ENCODE data around the gene CTSH.

DNA sequence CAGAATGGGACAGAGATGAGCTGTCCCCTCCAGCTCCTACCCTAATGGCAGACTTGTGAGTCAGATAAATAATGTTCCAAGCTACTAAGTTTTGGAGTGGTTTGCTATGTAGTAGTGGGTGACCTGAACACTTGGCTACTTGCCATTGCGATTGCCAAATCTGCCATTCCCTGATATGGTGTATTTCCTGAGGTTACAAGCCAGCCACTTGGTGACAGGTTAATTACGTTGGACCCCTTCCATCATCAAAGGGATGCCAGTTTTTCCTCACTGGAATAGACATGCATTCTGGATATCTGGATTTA, 38.6 kb downstream of the CTSH start:
- TF ChIP-seq, protein P1, sequence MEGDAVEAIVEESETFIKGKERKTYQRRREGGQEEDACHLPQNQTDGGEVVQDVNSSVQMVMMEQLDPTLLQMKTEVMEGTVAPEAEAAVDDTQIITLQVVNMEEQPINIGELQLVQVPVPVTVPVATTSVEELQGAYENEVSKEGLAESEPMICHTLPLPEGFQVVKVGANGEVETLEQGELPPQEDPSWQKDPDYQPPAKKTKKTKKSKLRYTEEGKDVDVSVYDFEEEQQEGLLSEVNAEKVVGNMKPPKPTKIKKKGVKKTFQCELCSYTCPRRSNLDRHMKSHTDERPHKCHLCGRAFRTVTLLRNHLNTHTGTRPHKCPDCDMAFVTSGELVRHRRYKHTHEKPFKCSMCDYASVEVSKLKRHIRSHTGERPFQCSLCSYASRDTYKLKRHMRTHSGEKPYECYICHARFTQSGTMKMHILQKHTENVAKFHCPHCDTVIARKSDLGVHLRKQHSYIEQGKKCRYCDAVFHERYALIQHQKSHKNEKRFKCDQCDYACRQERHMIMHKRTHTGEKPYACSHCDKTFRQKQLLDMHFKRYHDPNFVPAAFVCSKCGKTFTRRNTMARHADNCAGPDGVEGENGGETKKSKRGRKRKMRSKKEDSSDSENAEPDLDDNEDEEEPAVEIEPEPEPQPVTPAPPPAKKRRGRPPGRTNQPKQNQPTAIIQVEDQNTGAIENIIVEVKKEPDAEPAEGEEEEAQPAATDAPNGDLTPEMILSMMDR (conservative IDR thresholded peaks at IDR 0.05 in 1 of 2, IDR thresholded peaks at IDR 0.05 in 1 of 2; ENCODE audit: low read depth in 1 of 2, low read length in 2 of 2), result no peak
- no peak for TF ChIP-seq EZH2 (IDR thresholded peaks at IDR 0.05; ENCODE audit: low read length, missing control alignments)
